IMR-90 (cell line): ENCODE results near the gene CRYM. TPM values are rescaled to one million over a fixed set of nuclear protein-coding genes. Genes with fewer than 3 reads are reported as not detected.

Source experiments
- ATAC-seq: fragments of 200-7000 bp; cut with Tn5 transposase; 2 replicates; pipeline ENCODE4 v1.9.1; 2020; ENCODE audit warnings: low read depth, mild to moderate bottlenecking, moderate library complexity
- BruUV-seq: library from RNA; stranded (reverse); fragments of 400-500 nt; replicated peaks from 2 replicates; lab custom pipeline; 2021; lab: Mats Ljungman, UMichigan
- CTCF ChIA-PET: fragments of 300-600 bp; formaldehyde crosslinking; extraction: SDS; loops from one replicate; lab custom pipeline; 2021; ENCODE audit warnings: antibody characterized with exemption; lab: Yijun Ruan, JAX
- POLR2A ChIA-PET: fragments of 300-600 bp; sonication (Branson Sonifier 250); formaldehyde crosslinking; loops from one replicate; lab custom pipeline; 2022; ENCODE audit warnings: antibody characterized with exemption; ENCODE audit not compliant: unreplicated experiment; lab: Charles Lee
- DNase-seq: peaks from one replicate; pipeline ENCODE4 v3.0.0; 2013
- H2AFZ ChIP-seq: replicated peaks from 2 replicates; pipeline ENCODE3; 2013; ENCODE audit warnings: low read length, mild to moderate bottlenecking; ENCODE audit not compliant: poor library complexity
- H2AK5ac ChIP-seq: 2 replicates; pipeline ENCODE4 v1.6.1; 2013; ENCODE audit warnings: low read depth, low read length, inconsistent platforms
- H2AK9ac ChIP-seq: replicated peaks from 2 replicates; pipeline ENCODE3; 2013; ENCODE audit warnings: mild to moderate bottlenecking, low read depth, low read length, moderate library complexity; ENCODE audit not compliant: poor library complexity
- H2BK120ac ChIP-seq: 2 replicates; pipeline ENCODE4 v1.6.1; 2013; ENCODE audit warnings: low read depth, low read length, inconsistent platforms
- H2BK15ac ChIP-seq: 3 replicates; pipeline ENCODE4 v1.6.1; 2013; ENCODE audit warnings: low read depth, low read length, inconsistent platforms
- H2BK20ac ChIP-seq: 2 replicates; pipeline ENCODE4 v1.6.1; 2013; ENCODE audit warnings: low read depth, mild to moderate bottlenecking, inconsistent platforms, low read length, moderate library complexity
- H2BK5ac ChIP-seq: 2 replicates; pipeline ENCODE4 v1.6.1; 2013; ENCODE audit warnings: mild to moderate bottlenecking, low read depth, low read length, inconsistent platforms; ENCODE audit not compliant: poor library complexity, severe bottlenecking
- H3K14ac ChIP-seq: replicated peaks from 2 replicates; pipeline ENCODE4 v1.6.1; 2013; ENCODE audit warnings: low read depth, low read length, inconsistent platforms
- H3K18ac ChIP-seq: 2 replicates; pipeline ENCODE4 v1.6.1; 2013; ENCODE audit warnings: low read depth, low read length, control low read depth
- H3K23ac ChIP-seq: 2 replicates; pipeline ENCODE4 v1.6.1; 2013; ENCODE audit warnings: low read depth, low read length, inconsistent platforms
- H3K27ac ChIP-seq: 2 replicates; pipeline ENCODE4 v1.5.1; 2013; ENCODE audit warnings: mild to moderate bottlenecking, control low read depth, low read length; ENCODE audit not compliant: insufficient read depth
- H3K27me3 ChIP-seq: 2 replicates; pipeline ENCODE4 v1.6.1; 2013; ENCODE audit warnings: low read length; ENCODE audit not compliant: control insufficient read depth, insufficient read depth
- H3K36me3 ChIP-seq: 2 replicates; pipeline ENCODE4 v1.6.1; 2013; ENCODE audit warnings: low read length, mixed read lengths; ENCODE audit not compliant: control insufficient read depth, insufficient read depth
- H3K4ac ChIP-seq: 2 replicates; pipeline ENCODE4 v1.6.1; 2013; ENCODE audit warnings: low read depth, low read length, inconsistent platforms
- H3K4me1 ChIP-seq: 2 replicates; pipeline ENCODE4 v1.6.1; 2013; ENCODE audit warnings: low read length, mixed read lengths; ENCODE audit not compliant: control insufficient read depth, insufficient read depth
- H3K4me2 ChIP-seq: 2 replicates; pipeline ENCODE4 v1.6.1; 2013; ENCODE audit warnings: low read depth, mild to moderate bottlenecking, control low read depth, low read length, moderate library complexity
- H3K4me3 ChIP-seq: 2 replicates; pipeline ENCODE4 v1.5.1; 2013; ENCODE audit warnings: low read depth, mild to moderate bottlenecking, control low read depth, low read length, moderate library complexity; ENCODE audit not compliant: insufficient read depth
- H3K56ac ChIP-seq: 2 replicates; pipeline ENCODE4 v1.6.1; 2013; ENCODE audit warnings: low read length, inconsistent platforms; ENCODE audit not compliant: insufficient read depth; ENCODE audit errors: extremely low read depth
- H3K79me1 ChIP-seq, 2 experiments: 2 replicates each; pipeline ENCODE4 v1.6.1; 2013; ENCODE audit warnings: low read length in 2 of 2, inconsistent platforms in 1 of 2, low read depth in 1 of 2
- H3K9ac ChIP-seq: 2 replicates; pipeline ENCODE4 v1.6.1; 2013; ENCODE audit warnings: low read depth, low read length, control low read depth
- H3K9me1 ChIP-seq: 2 replicates; pipeline ENCODE4 v1.6.1; 2013; ENCODE audit warnings: low read length, inconsistent platforms; ENCODE audit not compliant: insufficient read depth
- H3K9me3 ChIP-seq: 2 replicates; pipeline ENCODE4 v1.6.1; 2013; ENCODE audit warnings: low read length; ENCODE audit not compliant: control insufficient read depth, insufficient read depth
- H4K20me1 ChIP-seq: 2 replicates; pipeline ENCODE4 v1.6.1; 2013; ENCODE audit warnings: low read length, inconsistent platforms; ENCODE audit not compliant: insufficient read depth
- H4K5ac ChIP-seq: 2 replicates; pipeline ENCODE4 v1.6.1; 2013; ENCODE audit warnings: mild to moderate bottlenecking, low read depth, low read length, control low read depth
- H4K8ac ChIP-seq, 2 experiments: 2 replicates each; pipeline ENCODE4 v1.6.1; 2013; ENCODE audit warnings: low read depth in 2 of 2, low read length in 2 of 2, control low read depth in 1 of 2, inconsistent platforms in 1 of 2
- H4K91ac ChIP-seq: 2 replicates; pipeline ENCODE4 v1.6.1; 2013; ENCODE audit warnings: low read depth, low read length, inconsistent platforms; ENCODE audit not compliant: insufficient read depth
- BHLHE40 ChIP-seq: fragments of 150-350 bp; IDR thresholded peaks from 2 replicates; pipeline ENCODE4 v1.6.1; 2016; ENCODE audit warnings: mild to moderate bottlenecking, low read depth, low read length
- CEBPB ChIP-seq: IDR thresholded peaks from 2 replicates; pipeline ENCODE4 v1.6.1; 2012; ENCODE audit warnings: low read depth, low read length, improper control_type of control experiment
- FOS ChIP-seq: fragments of 150-350 bp; IDR thresholded peaks from 2 replicates; pipeline ENCODE4 v1.6.1; 2016; ENCODE audit warnings: low read depth, low read length
- MXI1 ChIP-seq: IDR thresholded peaks from 2 replicates; pipeline ENCODE4 v1.6.1; 2012; ENCODE audit warnings: low read depth, mild to moderate bottlenecking, low read length, moderate library complexity, borderline replicate concordance
- NFE2L2 ChIP-seq: fragments of 150-350 bp; IDR thresholded peaks from 2 replicates; pipeline ENCODE4 v1.6.1; 2016; ENCODE audit warnings: low read depth, mild to moderate bottlenecking, low read length
- POLR2A ChIP-seq: IDR thresholded peaks from 2 replicates; pipeline ENCODE4 v1.6.1; 2012; ENCODE audit warnings: mild to moderate bottlenecking, low read depth, low read length
- RAD21 ChIP-seq: IDR thresholded peaks from 2 replicates; pipeline ENCODE4 v1.6.1; 2012; ENCODE audit warnings: low read length, improper control_type of control experiment
- RCOR1 ChIP-seq: IDR thresholded peaks from 2 replicates; pipeline ENCODE4 v1.6.1; 2012; ENCODE audit warnings: mild to moderate bottlenecking, low read length, improper control_type of control experiment; ENCODE audit not compliant: insufficient replicate concordance
- RFX5 ChIP-seq: IDR thresholded peaks from 2 replicates; pipeline ENCODE4 v1.8.0; 2012; ENCODE audit warnings: low read depth, mild to moderate bottlenecking, low read length, moderate library complexity
- WGBS, 2 experiments: methylation state at CpG; one replicate each; pipeline versions ENCODE4 v1.1.5 to v1.1.7; 2013; ENCODE audit warnings: missing lambda C conversion rate in 2 of 2; ENCODE audit not compliant: insufficient read length in 1 of 2; ENCODE audit errors: extremely low coverage in 2 of 2; 5-methylcytosine and 5-hydroxymethylcytosine counted together
- dilution Hi-C: fragments of 300-500 bp; cut with HindIII; formaldehyde crosslinking; loops from one replicate; pipeline ENCODE4 v1.14.3; 2018; ENCODE audit warnings: low sequenced_read_pairs; ENCODE audit not compliant: unreplicated experiment
- in situ Hi-C: fragments of 300-500 bp; cut with MboI; formaldehyde crosslinking; loops from 3 replicates; pipeline ENCODE4 v1.14.3; 2019; ENCODE audit warnings: low sequenced_read_pairs, inconsistent platforms, mixed read lengths
- intact Hi-C: fragments of 100-400 bp; cut with micrococcal nuclease; formaldehyde crosslinking; loops from 2 replicates; pipeline ENCODE4 v1.10.0; 2022
- polyA plus RNA-seq, 3 experiments: library from polyadenylated mRNA; depleted of rRNA; stranded (reverse); fragments of >200 nt; gene quantifications; 2 replicates each; pipeline ENCODE4 v1.2.3, GENCODE V29; 2012; ENCODE audit warnings: low replicate concordance in 1 of 3
- total RNA-seq: library from RNA; depleted of rRNA; stranded (reverse); fragments of >200 nt; gene quantifications from 2 replicates; pipeline ENCODE4 v1.2.3, GENCODE V29; 2012
- TF ChIP-seq, protein P1 (sequence below): fragments of 150-350 bp; IDR thresholded peaks from 2 replicates; pipeline ENCODE4 v1.6.1; 2017; ENCODE audit warnings: mild to moderate bottlenecking, antibody characterized with exemption, low read length, low read depth

Gene CRYM
- total and polyA plus RNA-seq, 2 of the 4 experiments (the other 2 are of a cell fraction), result not detected

DNA sequence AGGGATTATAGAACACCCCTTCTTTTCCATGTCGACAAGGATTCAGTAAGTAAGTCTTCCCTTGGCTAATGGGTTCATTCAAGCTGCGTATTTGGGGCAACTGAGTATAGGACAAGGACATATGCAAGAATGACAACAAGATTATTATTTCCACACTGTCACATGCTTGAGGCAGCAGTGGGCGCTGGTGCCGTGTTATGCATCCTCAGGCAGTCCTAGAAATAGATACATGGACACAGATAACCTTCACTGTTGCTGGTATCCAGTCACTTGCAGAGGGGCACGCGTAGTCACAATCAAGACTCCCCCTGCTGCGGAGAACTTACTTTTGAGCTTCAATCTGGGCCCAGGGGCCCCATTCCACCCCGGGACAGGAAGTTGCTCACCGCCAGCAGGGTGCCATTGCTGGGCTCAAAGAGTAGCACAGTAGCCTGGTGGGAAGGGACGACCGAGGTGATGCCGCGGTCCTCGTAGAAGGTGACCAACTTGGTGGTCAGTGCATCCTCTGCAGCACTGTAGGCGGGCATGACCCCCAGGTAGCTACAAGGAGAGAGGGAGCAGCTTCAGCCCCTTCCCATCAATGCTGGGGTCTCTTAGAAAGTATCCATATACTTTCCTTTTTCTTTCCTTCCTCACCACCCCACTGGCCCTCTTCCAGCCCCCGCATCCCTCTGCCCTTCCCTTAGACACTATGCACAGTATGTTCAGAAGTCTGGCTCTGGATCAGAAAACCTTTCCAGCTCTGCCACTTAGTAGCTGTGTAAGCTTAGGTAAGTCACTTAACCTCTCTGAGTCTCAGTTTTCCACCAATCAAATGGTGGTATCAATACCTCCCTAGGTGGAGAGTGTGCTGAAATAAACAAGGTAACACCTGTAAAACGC is 804 bp downstream of the CRYM start:
- H3K79me1 ChIP-seq, result no peaks in the 10 kb centered on the region
- H2BK120ac ChIP-seq, result no peak overlapping the region
- H4K5ac ChIP-seq, result no peak overlapping the region
- H2AFZ ChIP-seq, result no peak overlapping the region
- peaks cover 3% of the 10 kb centered on the region; the same call in 1 of the 2 replicates for H3K9me3 ChIP-seq
- intact Hi-C loops, result no loop called here
- no peak overlapping the region for H4K8ac ChIP-seq
- H4K91ac ChIP-seq, result no peak overlapping the region
- DNase-seq, result no peak
- H3K9me1 ChIP-seq, result no peaks in the 10 kb centered on the region
- no peak overlapping the region for H3K56ac ChIP-seq
- no peak overlapping the region for H2BK5ac ChIP-seq
- no peak overlapping the region for H3K9ac ChIP-seq
- dilution Hi-C loops, result no loop called here
- BruUV-seq, result no TSS peak
- POLR2A ChIA-PET, result no interaction called here
- WGBS, 2 experiments, result 100% methylated on average over 1 of the region's 17 CpGs; no CpG with 5 or more reads in 1 of the 2 experiments
- H3K4me1 ChIP-seq, result no peaks in the 10 kb centered on the region
- peaks cover 68% of the 10 kb centered on the region for H3K27me3 ChIP-seq
- no peak overlapping the region for H2BK15ac ChIP-seq
- no peak overlapping the region for H2AK9ac ChIP-seq
- in situ Hi-C loops, result no loop called here
- H3K4ac ChIP-seq, result no peak overlapping the region
- H3K14ac ChIP-seq, result no peak overlapping the region
- no peak for TF ChIP-seq RCOR1
- no peak for TF ChIP-seq MXI1
- TF ChIP-seq BHLHE40, result no peak
- TF ChIP-seq, protein P1, sequence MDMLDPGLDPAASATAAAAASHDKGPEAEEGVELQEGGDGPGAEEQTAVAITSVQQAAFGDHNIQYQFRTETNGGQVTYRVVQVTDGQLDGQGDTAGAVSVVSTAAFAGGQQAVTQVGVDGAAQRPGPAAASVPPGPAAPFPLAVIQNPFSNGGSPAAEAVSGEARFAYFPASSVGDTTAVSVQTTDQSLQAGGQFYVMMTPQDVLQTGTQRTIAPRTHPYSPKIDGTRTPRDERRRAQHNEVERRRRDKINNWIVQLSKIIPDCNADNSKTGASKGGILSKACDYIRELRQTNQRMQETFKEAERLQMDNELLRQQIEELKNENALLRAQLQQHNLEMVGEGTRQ, result no peak
- no peak for TF ChIP-seq RFX5
- no peak for TF ChIP-seq NFE2L2
- TF ChIP-seq FOS, result no peak
- no peak for TF ChIP-seq RAD21
- no peak for TF ChIP-seq CEBPB
- no peak for TF ChIP-seq POLR2A
- no peak overlapping the region for H3K4me2 ChIP-seq
- no peak for ATAC-seq
- H3K23ac ChIP-seq, result no peak overlapping the region
- no peak overlapping the region for H3K4me3 ChIP-seq
- no peak overlapping the region for H3K18ac ChIP-seq
- H3K27ac ChIP-seq, result no peak overlapping the region
- CTCF ChIA-PET, result interaction anchor here (0.7 kb wide), 1 partner anchor 85 kb away, joined by 7 read pairs; no protein-coding TSS in a partner anchor
- no peaks in the 10 kb centered on the region for H3K36me3 ChIP-seq
- no peak overlapping the region for H2AK5ac ChIP-seq
- H4K20me1 ChIP-seq, result 0 out of 2 replicates have a peak, but pooled peaks cover 3% of the 10 kb centered on the region
- no peak overlapping the region for H2BK20ac ChIP-seq
